ENCODE data around the gene NPAS3.

NPAS3 gene

GRCh38 chr14:33052943-33053342, 114.3 kb downstream of the NPAS3 start:
- no peaks in the 10 kb centered on the region for H3K36me3 Mint-ChIP-seq (ENCODE audit: insufficient read depth)
- no peak overlapping the region for H3K27ac Mint-ChIP-seq
- ATAC-seq (replicated peaks) (no peak), DNase-seq (no peak)
- no peaks in the 10 kb centered on the region for H3K4me1 Mint-ChIP-seq (ENCODE audit: low read depth in 2 of 2)
- H3K4me3 Mint-ChIP-seq, result no peak overlapping the region
- H3K9me3 Mint-ChIP-seq, result peaks cover 3 to 15% of the 10 kb centered on the region in 2 donors
- H3K27me3 Mint-ChIP-seq, result no peaks in the 10 kb centered on the region

- DNase-seq (no peak), ATAC-seq (replicated peaks) (no peak)
- Mint-ChIP-seq H3K36me3 (ENCODE audit: insufficient read depth) (no peaks in the 10 kb centered on the region), H3K4me1 (ENCODE audit: low read depth in 2 of 2) (no peaks in the 10 kb centered on the region), H3K4me3 (no peak overlapping the region), H3K27me3 (no peaks in the 10 kb centered on the region), H3K27ac (no peak overlapping the region), H3K9me3 (peaks cover 10 to 12% of the 10 kb centered on the region in 2 donors)
These were observed 117.5 kb downstream of the NPAS3 start for GRCh38 chr14:33056213-33056612.

- DNase-seq (no peak), ATAC-seq (replicated peaks) (no peak)
- Mint-ChIP-seq H3K27ac (no peak overlapping the region), H3K36me3 (ENCODE audit: insufficient read depth) (no peaks in the 10 kb centered on the region), H3K4me1 (ENCODE audit: low read depth in 2 of 2) (no peaks in the 10 kb centered on the region), H3K4me3 (no peak overlapping the region), H3K27me3 (no peaks in the 10 kb centered on the region), H3K9me3 (peaks cover 10 to 20% of the 10 kb centered on the region in 2 donors)
These were observed 118.9 kb downstream of the NPAS3 start for GRCh38 chr14:33057585-33057984.

GRCh38 chr14:33061667-33062325, 123.1 kb downstream of the NPAS3 start:
- Mint-ChIP-seq H3K36me3 (ENCODE audit: insufficient read depth) (no peaks in the 10 kb centered on the region), H3K27ac (no peak overlapping the region), H3K4me1 (ENCODE audit: low read depth in 2 of 2) (no peaks in the 10 kb centered on the region), H3K9me3 (peaks cover 9 to 12% of the 10 kb centered on the region in 2 donors), H3K4me3 (no peak overlapping the region), H3K27me3 (no peaks in the 10 kb centered on the region)
- no peak for ATAC-seq (replicated peaks)
- no peak for DNase-seq

DNA sequence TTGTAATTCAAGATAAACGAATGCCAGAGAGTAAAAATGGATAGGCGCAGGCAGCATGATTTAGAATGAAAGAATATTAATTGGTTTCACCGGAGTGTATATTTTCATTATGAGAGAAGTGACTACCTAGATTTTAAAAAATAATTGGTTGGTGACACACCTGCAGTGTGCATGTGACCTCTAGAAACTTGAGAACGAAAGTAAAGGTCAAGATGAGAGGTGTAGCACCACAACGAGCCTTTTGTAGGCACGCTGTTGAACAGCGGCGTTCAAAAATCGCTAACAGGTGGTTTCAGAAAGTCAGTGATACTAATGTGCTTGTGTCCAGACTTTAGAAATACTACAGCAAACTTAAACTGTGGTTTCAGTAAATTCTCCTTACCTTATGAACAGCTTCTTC, 123.8 kb downstream of the NPAS3 start:
- Mint-ChIP-seq H3K9me3 (peaks cover 10 to 14% of the 10 kb centered on the region in 2 donors), H3K4me1 (ENCODE audit: low read depth in 2 of 2) (no peaks in the 10 kb centered on the region), H3K27ac (no peak overlapping the region), H3K4me3 (no peak overlapping the region), H3K36me3 (ENCODE audit: insufficient read depth) (no peaks in the 10 kb centered on the region), H3K27me3 (no peaks in the 10 kb centered on the region)
- ATAC-seq (replicated peaks), result no peak
- no peak for DNase-seq

GRCh38 chr14:33062881-33063280, 124.2 kb downstream of the NPAS3 start:
- peaks cover 14 to 18% of the 10 kb centered on the region in 2 donors for H3K9me3 Mint-ChIP-seq
- H3K36me3 Mint-ChIP-seq (ENCODE audit: insufficient read depth), result no peaks in the 10 kb centered on the region
- H3K27me3 Mint-ChIP-seq, result no peaks in the 10 kb centered on the region
- no peak for DNase-seq
- H3K4me1 Mint-ChIP-seq (ENCODE audit: low read depth in 2 of 2), result no peaks in the 10 kb centered on the region
- H3K27ac Mint-ChIP-seq, result no peak overlapping the region
- no peak overlapping the region for H3K4me3 Mint-ChIP-seq
- no peak for ATAC-seq (replicated peaks)

- H3K4me1 Mint-ChIP-seq (ENCODE audit: low read depth in 2 of 2), result no peaks in the 10 kb centered on the region
- H3K4me3 Mint-ChIP-seq, result no peak overlapping the region
- peaks cover 17 to 24% of the 10 kb centered on the region in 2 donors for H3K9me3 Mint-ChIP-seq
- no peak for ATAC-seq (replicated peaks)
- no peaks in the 10 kb centered on the region for H3K36me3 Mint-ChIP-seq (ENCODE audit: insufficient read depth)
- H3K27me3 Mint-ChIP-seq, result no peaks in the 10 kb centered on the region
- DNase-seq, result no peak
- H3K27ac Mint-ChIP-seq, result no peak overlapping the region
These were observed 124.8 kb downstream of the NPAS3 start for GRCh38 chr14:33063521-33063920.

DNA sequence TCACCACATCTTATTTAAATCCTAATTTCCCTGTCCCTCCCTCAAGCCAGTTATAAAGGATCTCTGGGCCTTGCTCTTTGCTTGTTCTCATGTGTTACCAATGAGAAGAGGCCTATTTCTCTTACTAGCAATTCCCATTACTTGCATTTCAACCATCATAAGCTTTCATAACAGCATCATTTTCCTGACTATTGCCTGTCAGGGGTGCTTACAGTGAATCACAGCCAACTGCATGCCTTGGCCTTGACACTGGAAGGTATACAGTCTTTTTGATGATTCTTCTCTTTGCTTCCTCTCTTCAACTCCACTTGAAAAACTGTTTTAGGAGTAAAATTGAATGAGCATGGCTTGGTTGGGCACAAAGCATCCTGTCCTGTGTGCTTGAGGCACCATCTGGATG, 127.0 kb downstream of the NPAS3 start:
- H3K27me3 Mint-ChIP-seq, result no peaks in the 10 kb centered on the region
- DNase-seq (no peak), ATAC-seq (replicated peaks) (no peak)
- no peaks in the 10 kb centered on the region for H3K4me1 Mint-ChIP-seq (ENCODE audit: low read depth in 2 of 2)
- H3K4me3 Mint-ChIP-seq, result no peak overlapping the region
- H3K27ac Mint-ChIP-seq, result no peak overlapping the region
- H3K36me3 Mint-ChIP-seq (ENCODE audit: insufficient read depth), result no peaks in the 10 kb centered on the region
- H3K9me3 Mint-ChIP-seq, result peaks cover 18 to 24% of the 10 kb centered on the region in 2 donors

DNA sequence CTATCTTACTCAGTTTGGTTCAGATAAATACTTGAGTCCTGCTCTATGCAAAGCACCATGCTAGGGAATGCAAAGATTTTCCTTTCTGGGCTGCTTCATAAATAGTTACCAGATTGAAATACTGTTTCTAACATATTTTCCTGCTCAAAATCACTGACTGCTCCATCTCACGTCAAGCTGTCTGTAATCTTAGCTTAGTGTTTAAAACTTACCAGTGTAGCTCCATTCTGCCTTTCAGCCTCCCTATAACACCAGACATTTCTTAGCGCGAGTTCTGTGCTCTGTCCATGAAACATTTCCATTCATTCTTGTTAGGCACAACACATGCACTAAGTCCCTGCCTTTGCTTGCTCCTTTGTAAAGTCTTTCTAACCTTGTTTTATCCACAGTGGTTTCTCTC, 129.4 kb downstream of the NPAS3 start:
- Mint-ChIP-seq H3K9me3 (peaks cover 15 to 16% of the 10 kb centered on the region in 2 donors), H3K4me3 (no peak overlapping the region), H3K27me3 (no peaks in the 10 kb centered on the region), H3K27ac (no peak overlapping the region), H3K36me3 (ENCODE audit: insufficient read depth) (no peaks in the 10 kb centered on the region), H3K4me1 (ENCODE audit: low read depth in 2 of 2) (no peaks in the 10 kb centered on the region)
- no peak for DNase-seq
- ATAC-seq (replicated peaks), result no peak

DNA sequence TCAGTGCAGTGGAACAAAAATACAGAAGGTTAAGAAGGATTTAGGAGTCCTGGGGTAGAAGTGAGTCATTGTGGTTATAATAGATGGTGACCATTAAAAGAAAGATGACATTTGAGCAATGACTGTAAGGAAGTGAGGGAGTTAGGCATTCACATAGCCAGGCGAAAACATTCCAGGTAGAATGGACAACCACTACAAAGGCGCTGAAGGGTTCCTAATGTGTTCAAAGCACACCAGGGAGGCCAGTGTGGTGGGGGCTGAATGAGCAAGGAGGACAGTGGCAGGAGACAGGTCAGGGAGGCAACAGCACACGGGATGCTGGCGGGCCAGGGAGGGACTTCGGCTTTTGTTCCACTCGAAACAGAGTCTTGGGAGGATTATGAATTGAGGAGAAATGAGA, 129.9 kb downstream of the NPAS3 start:
- H3K27ac Mint-ChIP-seq, result no peak overlapping the region
- H3K4me3 Mint-ChIP-seq, result no peak overlapping the region

GRCh38 chr14:33070475-33070874, 131.8 kb downstream of the NPAS3 start:
- DNase-seq (no peak), ATAC-seq (replicated peaks) (no peak)
- Mint-ChIP-seq H3K27ac (no peak overlapping the region), H3K4me1 (ENCODE audit: low read depth in 2 of 2) (no peaks in the 10 kb centered on the region), H3K9me3 (peaks cover 15 to 16% of the 10 kb centered on the region in 2 donors), H3K36me3 (ENCODE audit: insufficient read depth) (no peaks in the 10 kb centered on the region), H3K27me3 (no peaks in the 10 kb centered on the region), H3K4me3 (no peak overlapping the region)

More for the DNA sequence above, 129.9 kb downstream of the NPAS3 start:
- Mint-ChIP-seq H3K27me3 (no peaks in the 10 kb centered on the region), H3K4me1 (ENCODE audit: low read depth in 2 of 2) (no peaks in the 10 kb centered on the region), H3K9me3 (peaks cover 15 to 16% of the 10 kb centered on the region in 2 donors), H3K36me3 (ENCODE audit: insufficient read depth) (no peaks in the 10 kb centered on the region)
- DNase-seq (no peak), ATAC-seq (replicated peaks) (no peak)

GRCh38 chr14:33073023-33073422, 134.3 kb downstream of the NPAS3 start:
- Mint-ChIP-seq H3K4me1 (ENCODE audit: low read depth in 2 of 2) (no peaks in the 10 kb centered on the region), H3K4me3 (no peak overlapping the region), H3K27ac (no peak overlapping the region), H3K9me3 (peaks cover 9 to 11% of the 10 kb centered on the region in 2 donors), H3K36me3 (ENCODE audit: insufficient read depth) (no peaks in the 10 kb centered on the region), H3K27me3 (no peaks in the 10 kb centered on the region)
- DNase-seq (no peak), ATAC-seq (replicated peaks) (no peak)

DNA sequence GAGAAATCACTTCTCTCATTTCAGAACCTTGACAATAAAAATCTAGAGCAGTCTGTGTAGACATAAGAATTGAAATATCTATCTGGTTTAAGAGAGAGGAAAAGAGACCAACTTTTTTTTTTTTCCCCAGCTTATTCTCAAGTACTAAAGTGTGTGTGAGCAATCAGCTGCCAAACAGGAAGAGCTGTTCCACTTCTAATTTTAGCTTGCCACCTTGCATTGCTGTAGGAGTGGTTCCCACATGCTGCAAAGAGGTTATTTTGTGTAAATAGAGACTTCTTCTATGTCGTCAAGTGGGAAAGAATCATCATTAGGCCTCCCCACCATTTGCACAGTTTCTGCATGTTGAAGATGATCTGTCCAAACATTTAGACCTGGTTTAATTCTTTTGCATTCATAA, 142.6 kb downstream of the NPAS3 start:
- Mint-ChIP-seq H3K4me1 (ENCODE audit: low read depth in 2 of 2) (no peaks in the 10 kb centered on the region), H3K36me3 (ENCODE audit: insufficient read depth) (no peaks in the 10 kb centered on the region), H3K27me3 (no peaks in the 10 kb centered on the region), H3K9me3 (peaks cover 0 to 6% of the 10 kb centered on the region in 2 donors), H3K4me3 (no peak overlapping the region), H3K27ac (no peak overlapping the region)
- no peak for ATAC-seq (replicated peaks)
- no peak for DNase-seq

DNA sequence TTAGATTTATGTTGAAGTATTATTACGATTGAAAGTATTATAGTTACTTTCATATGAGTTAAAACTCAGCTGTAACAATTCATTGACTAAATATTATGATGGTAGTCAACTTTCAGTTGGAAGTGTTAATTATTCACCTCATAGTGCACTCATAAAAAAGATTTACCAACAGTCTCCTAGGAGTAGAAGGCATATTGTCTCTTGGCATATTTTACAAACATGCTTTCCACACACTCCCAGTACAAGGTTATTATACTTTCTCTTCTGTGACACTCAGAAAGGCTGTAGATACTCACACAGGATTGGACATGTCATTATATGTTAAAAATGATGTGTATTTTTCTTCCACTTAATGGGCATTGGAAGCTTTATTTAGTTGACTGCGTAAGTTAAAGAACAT, 147.1 kb downstream of the NPAS3 start:
- ATAC-seq (replicated peaks), result no peak

More for the DNA sequence above, 147.1 kb downstream of the NPAS3 start:
- Mint-ChIP-seq H3K36me3 (ENCODE audit: insufficient read depth) (no peaks in the 10 kb centered on the region), H3K4me1 (ENCODE audit: low read depth in 2 of 2) (no peaks in the 10 kb centered on the region), H3K27me3 (no peaks in the 10 kb centered on the region), H3K27ac (no peak overlapping the region), H3K9me3 (peaks cover 8 to 12% of the 10 kb centered on the region in 2 donors), H3K4me3 (no peak overlapping the region)
- no peak for DNase-seq
